GM19468 (cell line): ENCODE results near the gene SNRPD2.
"Not testable (repeated sequence)": the region's sequence is repeated elsewhere in the genome, so short reads cannot be mapped to it uniquely, and the experiment has no call there.

Experiments
- ATAC-seq: cut with Tn5 transposase; IDR thresholded peaks from one replicate; pipeline ENCODE4 v1.9.1; 2021; ENCODE audit warnings: mild to moderate bottlenecking, moderate library complexity, moderate number of reproducible peaks; ENCODE audit not compliant: unreplicated experiment; ENCODE audit errors: extremely low read depth

The SNRPD2 gene

DNA sequence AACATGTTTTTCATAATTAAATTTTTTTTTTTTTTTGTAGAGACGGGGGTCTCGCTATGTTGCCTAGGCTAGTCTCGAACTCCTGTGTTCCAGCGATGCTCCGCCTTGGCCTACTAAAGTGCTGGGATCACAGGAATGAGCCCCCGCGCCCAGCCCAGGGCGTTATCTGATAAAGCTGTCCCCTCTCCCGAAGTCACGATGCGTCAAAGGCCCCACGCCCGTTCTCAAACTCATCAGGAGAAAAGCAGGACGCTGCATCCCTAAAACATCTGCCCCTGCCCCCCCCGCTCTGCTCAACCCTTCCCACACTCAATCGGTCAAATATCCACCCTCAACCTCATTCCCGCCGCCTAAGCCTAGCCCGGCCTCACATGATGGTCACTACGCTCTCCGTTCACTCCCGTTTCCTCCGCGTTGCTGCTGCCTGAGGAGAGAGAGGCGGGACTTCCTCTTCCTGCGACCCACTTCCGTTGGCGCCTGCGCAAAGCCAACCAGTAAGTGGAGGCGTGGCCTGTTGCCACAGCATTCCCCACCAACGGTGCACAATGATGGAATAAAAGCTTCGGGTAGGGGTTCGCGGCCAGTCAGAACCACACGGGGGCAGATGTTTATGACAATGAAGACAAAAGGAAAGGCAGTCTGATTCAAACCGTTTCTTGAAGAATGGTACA, at the start of gene SNRPD2:
TSS of gene SNRPD2 (minus strand) at position 438 of the 671 bp plus-strand sequence. CDS start at position 373, 65 bp downstream.
- peak; percentile 37 for ATAC-seq

DNA sequence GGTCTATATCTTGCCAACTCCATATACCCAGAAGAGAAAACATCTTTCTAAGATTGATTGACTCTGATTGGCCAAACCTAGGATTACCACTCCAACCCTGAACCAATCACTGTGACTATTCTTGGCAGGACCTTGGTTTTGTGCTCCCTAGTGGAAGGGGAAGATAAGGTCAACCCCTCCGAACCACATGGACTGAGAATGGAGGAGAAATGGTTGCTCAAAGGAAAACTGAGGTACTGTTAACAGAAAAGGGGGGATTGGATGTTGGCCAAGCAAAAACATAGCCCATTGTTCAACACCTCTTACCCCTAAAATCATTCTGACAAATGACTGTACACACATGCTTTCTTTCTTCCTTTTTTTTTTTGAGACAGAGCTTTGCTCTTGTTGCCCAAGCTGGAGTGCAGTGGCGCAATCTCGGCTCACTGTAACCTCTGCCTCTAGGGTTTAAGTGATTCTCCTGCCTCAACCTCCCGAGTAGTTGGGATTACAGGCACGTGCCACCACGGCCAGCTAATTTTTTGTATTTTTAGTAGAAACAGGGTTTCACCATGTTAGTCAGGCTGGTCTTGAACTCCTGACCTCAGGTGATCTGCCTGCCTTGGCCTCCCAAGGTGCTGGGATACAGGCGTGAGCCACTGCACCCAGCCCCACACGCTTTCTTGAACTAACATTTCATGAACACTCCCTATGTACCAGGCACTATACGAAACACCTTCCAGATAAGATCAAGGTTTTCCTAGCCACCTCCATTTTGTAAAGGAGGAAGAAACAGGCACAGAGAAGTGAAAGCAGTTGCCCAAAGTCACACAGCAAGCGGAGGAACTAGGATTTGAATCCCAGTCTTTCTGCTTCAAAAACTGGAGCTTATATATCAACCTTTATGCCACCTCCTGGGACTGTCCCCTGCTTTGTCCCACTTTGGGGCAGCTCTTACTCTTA, 48.0 kb upstream of the SNRPD2 start:
- no peak for ATAC-seq

DNA sequence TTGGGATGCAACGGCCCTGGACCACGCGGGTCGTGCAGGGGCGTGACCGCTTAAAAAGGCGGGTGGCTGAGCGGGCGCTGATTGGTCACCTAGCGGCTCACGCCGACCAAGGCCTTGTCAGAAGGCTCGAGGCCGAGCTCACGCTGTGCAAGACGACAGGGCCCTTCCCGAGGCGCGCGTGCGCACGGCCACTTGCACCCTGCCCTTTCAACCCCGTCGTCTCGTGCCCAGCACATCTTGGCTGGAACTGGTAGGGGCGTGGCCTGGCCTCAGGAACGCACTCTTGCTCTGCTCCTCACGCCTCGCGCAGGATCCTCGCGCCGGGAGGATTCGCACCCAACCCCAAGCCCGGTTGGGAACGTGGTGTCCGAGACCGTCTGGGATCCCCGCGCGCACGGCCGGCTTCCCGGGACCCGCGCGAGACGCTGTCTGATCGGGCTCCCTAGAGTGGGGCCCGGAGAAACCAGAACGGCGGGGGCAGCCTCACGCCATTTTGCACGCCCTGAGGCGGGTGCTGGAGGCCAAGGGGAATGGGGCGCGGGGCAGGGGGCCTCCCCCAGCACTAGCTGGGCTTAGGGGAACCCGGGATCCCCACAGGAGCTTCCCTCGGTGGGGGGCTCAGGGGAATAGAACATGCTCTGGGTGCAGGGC, 41.5 kb upstream of the SNRPD2 start, which contains the start of gene MEIOSIN:
TSS of gene MEIOSIN (plus strand) at position 280 of the 651 bp plus-strand sequence. CDS start 1,938 bp downstream, outside the sequence.
- ATAC-seq: no peak

DNA sequence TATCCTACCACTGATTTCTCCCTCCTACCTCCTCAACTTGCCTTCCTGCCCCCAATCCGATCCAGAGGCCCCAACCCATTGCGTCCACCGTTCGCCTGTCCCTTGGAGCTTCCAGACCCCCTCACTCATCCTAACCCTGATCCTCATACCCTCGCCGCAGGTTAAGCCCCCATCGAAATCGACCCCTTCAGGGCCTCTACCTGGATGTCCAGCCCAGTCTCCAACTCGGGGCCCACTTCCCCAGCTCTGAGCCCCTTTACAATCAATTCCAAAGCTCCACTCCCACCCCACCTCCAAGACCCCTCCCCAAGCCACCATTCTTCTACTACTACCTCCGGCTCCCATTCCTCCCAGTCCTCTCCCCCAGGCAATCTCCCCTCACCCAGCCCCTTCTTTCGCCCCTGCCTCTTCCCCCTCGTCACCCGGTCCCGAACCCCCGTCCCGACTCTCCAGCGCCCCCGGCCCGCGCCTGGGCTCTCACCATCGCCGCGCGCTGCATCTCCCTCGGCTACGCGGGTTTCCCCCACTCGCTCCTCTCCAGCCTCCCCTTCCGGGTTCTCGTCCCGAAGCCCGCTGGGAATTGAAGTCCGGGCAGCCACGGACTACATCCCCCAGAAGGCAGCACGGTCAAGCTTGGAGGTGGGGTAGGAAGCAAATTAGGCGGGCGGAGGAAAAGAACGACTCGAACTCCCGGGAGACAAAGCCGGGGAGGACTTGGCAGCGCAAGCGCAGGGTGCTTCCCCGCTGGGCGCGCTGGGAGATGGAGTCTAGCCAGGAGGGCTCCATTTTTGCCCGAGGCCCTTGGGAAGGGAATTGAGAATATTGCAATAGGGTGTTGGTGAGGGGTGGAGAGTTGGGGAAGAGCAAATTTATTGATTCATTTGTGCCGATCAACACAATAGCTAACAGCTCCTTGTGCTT, 38.9 kb upstream of the SNRPD2 start, which contains the start of gene FBXO46:
TSS of gene FBXO46 (minus strand) at position 529 of the 921 bp plus-strand sequence. CDS start 17,401 bp downstream, outside the sequence.
- ATAC-seq: peak; percentile 61

DNA sequence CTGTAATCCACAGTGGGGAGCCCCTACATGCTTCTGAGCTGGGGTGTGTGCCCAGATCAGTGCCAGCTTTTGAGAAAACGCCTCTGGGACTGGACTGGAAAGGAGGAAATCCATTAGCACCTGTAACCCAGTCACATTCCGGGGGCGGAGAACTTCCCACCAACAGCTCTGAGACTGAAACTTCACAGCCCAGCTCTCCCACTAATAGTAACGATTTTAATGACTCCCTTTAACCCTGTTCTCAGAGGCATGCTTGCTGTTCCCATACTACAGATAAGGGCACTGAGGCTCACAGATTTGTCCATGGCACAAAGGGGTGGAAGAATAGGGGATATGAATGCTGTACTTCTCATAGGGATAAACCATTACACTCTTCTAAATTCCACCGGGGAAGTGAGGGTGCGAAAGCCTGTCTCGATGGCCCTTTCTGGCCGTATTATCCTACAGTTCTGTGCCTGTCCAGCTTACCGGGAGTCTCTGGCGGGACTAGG, 38.1 kb upstream of the SNRPD2 start:
- no peak for ATAC-seq

DNA sequence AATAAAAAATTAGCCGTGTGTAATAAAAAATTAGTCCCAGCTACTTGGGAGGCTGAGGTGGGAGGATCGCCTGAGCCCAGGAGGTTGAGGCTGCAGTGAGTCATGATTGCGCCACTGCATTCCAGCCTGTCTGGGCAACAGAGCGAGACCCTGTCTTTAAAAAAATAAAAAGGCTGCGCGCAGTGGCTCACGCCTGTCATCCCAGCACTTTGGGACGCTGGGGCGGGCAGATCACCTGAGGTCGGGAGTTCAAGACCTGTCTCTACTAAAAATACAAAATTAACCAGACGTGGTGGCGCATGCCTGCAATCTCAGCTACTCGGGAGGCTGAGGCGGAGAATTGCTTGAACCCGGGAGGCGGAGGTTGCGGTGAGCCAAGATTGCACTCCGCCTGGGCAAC, 36.9 kb upstream of the SNRPD2 start:
- not testable (repeated sequence) for ATAC-seq

DNA sequence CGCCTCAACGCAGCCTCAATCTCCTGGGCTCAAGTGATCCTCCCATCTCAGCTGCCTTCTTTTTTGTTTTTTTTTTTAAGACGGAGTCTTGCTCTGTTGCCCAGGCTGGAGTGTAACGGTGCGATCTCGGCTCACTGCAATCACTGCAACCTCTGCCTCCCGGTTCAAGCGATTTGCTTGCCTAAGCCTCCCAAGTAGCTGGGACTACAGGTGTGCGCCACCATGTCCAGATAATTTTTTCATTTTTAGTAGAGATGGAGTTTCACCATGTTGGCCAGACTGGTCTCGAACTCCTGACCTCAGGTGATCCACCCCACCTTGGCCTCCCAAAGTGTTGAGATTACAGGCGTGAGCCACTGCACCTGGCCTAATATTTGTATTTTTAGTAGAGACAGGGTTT, 28.3 kb upstream of the SNRPD2 start:
- not testable (repeated sequence) for ATAC-seq

DNA sequence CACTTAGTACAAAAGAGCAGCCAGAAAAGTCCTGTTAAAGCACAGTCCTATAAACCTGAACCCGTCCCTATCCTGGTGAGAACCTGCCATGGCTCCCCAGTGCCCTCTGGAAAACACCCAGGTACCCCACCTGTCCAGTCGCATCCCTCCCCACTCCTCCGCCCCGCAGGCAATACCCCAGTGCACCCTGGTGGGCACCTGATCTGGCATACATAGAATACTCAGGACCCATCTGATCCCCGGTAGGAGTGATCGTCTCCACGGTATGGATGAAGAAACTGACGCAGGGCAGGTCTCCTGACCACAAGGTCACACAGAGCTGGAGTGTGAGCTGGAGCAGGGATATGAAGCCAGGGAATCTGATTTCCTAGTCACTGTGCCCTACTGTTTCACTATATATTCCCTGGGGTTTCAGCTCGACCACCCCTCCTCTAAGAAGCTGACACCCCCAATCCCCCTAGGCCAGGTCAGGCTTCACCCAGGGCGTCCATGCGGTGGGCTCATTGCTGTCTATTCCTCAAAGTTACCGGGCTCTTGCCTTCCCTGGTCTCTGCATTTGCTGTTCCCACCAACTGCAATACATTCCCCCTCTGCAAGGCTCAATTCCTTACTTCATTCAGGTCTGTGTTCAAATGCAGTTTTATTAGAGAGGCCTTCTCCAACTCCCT, 26.4 kb upstream of the SNRPD2 start:
- no peak for ATAC-seq

DNA sequence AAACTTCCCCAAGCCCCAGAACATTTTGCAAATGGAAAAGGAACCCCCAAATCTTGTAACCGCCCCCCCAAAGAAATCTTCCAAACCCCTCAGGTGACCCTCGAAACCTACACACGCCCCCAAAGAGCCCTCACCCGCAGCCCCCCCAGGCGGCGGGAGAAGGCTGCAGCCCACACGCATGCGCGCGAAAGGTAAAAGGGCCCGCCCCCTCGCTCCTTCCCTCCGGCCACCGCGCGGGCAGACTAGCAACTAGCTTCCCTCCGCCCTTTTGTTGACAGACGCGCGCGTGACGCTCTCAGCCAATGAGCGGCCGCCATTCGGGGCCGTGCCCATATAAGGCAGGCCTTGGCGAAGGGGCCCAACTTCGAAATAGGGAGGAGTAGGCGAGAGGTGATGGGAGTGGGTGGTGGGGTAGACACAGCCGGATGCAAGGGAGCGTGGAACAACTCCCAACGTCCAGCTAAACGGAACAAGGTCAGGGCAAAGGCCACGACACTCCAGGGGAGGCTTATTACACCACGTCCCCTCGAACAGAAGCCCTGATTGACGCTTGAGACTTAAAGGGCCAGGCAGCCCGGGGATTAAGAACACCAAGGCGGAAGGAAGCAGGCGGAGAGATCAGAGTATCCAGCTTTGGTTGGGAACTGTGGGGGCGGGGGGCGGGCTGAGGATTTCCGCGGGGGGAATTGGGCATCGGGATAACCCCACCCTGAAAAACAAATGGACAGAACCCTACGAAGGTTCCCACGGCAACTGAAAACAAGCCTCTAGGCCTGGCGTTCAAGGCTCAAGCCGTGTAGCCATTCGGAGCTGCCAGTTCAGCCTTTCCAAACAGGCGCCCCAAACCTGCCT, 25.6 kb upstream of the SNRPD2 start:
- peak; percentile 74 for ATAC-seq

DNA sequence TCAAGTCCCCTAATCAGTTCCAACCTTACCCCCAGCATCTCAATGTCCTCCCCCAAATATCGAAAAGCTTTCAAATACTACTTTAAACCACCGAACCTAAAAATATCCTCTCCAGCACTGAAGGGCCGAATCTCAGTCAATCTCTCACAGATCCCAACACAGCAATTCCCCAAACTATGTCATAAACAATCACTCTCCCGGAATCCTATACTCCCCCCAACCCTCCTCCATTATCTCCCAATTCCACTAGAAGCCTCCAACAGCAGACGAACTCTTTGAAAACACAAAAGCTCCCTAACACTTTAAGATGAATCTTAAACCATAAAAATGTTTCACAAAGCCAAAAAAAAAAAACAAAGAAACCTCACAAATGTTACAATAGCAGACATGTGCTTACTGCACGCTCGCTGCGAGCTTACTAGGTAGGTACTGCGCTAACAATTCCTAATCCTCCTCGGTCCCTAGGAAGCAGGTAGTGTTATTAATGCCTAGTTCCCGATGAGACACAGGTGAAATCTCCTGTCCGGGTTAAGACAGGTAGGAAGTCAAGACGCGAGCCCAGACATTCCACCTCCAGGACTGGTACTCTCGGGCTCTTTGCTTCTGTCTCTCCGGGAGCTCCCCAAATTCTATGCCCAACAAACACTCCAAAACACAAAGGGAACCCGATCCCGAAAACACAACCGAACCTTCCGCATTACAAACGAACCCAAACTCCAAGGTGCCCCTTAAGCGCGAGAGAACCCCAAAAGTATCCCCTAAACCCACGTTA, 24.8 kb upstream of the SNRPD2 start:
- no peak for ATAC-seq

DNA sequence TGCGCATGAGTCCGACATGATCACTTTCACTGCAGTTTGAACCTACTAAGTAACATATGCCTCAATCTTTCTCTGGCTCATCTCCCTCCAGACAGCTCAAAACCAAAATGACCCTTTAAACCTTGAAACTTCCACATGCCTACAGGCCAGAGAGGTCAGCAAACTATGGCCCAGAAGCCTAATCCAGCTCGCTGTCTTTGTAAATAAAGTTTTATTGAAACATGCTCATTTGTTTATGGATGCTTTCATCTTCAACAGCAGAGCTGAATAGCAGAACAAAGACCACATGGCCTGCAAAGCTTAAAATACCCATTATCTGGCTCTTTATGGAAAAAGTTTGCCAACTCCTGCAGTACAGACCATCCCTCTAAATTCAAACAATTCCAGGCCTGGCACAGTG, 23.4 kb upstream of the SNRPD2 start:
- ATAC-seq: no peak

DNA sequence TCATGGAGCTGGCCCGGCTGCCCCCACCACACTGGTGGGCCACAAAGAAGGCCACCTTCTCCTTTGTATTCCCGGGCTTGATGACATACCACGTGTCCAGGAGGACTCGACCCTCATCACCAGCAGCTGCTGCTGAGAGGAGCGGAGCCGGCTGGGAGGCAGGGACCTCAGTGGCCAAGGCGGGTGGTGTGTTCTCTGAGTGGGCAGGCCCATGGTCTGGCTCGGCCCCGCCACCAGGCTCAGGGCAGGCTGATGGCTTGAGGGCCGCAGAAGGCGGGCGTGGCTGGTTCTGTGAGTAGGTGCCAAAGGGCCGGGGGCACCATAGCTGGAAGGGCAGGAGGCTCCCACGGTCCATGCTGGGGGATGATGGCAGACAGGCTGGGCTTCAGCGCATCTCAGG, 21.4 kb upstream of the SNRPD2 start:
- no peak for ATAC-seq

DNA sequence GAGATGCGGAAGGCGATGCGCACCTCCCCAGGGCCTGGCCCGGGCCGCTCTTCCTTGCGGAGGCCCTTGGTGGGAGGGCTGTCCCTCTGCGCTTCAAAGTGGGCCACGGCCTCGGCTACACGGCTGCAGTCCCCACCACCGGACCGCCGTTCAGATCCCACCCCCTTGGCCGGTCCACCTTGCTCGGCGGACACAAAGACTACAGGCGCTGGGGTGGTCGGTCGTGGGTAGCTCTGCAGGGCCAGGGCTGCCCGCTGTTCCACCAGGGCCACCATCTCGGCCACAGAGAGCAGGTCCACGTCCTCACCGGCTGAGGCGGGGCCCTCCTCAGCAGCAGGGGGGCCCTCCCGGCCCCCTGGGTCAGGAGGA, 20.9 kb upstream of the SNRPD2 start:
- no peak for ATAC-seq

DNA sequence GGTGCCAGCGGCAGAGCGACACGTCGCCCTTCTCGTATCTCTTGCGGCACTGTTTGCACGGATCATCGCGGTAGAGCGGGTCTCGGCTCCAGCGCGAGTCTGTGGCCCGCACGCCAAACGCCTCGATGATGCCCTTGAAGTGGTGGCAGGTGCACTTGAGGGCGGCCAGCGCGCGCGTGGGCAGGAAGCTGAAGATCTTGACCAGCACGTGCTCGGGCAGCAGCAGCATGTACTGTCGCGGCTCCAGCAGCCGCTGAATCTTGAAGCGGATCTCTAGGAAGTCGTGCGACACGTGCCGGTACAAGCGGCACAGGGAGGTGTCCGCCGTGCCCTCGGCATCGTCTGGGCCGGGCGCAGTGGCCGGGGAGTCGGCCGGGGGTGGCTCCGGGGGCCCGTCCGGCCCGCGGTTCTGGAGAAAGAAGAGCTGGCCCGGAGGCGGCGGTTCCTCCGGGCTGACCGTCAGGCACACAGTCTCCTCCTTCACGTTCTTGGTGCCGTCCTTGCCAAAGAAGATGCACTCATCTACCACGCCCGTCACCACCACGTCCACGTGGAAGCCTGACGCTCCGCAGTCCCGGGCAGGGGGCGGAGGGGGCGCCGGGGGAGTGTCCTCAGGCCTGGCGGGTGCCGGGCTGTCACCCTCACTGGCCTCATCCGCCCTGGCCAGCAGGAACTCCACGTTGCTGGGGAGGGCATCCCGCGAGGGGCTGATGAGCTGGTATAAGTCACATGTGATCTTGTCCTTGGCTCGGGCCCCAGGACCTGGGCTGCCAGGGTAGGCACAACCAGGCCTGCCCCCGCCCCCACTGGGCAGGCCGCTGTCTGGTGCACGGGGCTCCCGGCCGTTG, 20.3 kb upstream of the SNRPD2 start:
- ATAC-seq: no peak

DNA sequence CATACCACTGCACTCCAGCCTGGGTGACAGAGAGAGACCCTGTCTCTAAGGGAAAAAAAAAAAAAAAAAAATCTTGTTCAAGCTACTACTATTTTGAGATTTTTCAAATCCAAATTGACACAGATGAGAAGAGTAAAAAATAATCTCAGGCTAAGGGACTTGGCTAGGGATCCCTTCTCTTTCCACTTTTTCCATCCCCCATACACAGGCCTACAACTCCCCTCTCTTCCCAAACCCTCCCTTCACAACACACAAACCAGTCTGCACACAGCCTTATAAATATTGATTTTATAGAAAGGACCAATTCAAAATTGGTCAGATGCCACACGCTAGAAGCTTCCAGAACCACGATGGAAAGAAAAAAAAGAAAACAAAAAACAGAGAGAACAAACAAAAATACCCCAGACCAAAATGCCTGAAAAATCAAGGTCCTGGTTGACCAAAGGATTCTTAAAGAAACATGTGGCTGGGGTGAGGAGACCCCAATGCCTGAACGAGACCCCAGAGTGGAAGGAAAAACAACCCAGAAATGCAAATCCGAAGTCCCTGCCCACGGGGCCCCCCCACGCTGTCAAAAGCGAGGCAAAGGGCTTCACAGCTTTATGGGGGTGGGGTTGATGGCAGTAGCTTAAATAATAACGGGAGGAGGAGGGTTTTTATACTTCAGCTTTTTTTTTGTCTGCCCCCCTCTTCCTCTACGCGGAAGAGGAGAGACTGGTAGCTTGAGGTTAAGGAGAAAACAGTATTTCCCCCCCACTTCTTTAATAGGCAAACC, 18.8 kb upstream of the SNRPD2 start:
- ATAC-seq: no peak
